ENCODE data around the gene ZEB1.
"Not testable (repeated sequence)": the region's sequence is repeated elsewhere in the genome, so short reads cannot be mapped to it uniquely, and the experiment has no call there.

The ZEB1 gene

DNA sequence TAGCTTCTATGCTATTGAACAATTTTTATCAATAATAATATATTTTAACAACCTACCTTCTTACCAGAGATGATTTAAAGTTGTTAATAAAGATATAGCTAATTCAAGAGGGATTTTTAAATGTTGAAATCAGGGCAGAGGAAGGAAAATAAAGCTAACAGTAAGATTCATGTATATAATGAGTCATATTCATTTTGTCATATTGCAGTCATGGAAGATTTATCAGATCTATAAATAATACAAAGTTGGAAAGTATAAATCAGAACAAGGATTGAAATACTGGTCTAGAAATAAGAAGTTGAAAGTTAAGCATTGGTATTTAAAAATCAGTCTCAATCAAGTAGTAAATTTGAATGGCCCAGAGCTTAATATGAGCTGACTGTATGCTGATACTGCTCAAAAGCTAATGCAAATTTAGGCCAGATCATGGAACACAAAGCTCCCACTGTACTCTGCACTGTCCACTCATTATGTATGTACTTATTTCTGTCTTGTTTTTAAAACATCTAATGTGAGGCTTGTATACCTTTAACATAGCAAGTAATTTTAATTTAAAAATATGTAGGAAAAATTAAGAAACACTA lies 196.9 kb downstream of the ZEB1 start:
- DNase-seq = no peak

DNA sequence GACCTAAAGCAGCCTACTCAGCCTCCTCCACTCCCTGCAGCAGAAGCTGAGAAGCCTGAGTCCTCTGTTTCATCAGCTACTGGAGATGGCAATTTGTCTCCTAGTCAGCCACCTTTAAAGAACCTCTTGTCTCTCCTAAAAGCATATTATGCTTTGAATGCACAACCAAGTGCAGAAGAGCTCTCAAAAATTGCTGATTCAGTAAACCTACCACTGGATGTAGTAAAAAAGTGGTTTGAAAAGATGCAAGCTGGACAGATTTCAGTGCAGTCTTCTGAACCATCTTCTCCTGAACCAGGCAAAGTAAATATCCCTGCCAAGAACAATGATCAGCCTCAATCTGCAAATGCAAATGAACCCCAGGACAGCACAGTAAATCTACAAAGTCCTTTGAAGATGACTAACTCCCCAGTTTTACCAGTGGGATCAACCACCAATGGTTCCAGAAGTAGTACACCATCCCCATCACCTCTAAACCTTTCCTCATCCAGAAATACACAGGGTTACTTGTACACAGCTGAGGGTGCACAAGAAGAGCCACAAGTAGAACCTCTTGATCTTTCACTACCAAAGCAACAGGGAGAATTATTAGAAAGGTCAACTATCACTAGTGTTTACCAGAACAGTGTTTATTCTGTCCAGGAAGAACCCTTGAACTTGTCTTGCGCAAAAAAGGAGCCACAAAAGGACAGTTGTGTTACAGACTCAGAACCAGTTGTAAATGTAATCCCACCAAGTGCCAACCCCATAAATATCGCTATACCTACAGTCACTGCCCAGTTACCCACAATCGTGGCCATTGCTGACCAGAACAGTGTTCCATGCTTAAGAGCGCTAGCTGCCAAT lies 202.2 kb downstream of the ZEB1 start:
- DNase-seq = no peak

DNA sequence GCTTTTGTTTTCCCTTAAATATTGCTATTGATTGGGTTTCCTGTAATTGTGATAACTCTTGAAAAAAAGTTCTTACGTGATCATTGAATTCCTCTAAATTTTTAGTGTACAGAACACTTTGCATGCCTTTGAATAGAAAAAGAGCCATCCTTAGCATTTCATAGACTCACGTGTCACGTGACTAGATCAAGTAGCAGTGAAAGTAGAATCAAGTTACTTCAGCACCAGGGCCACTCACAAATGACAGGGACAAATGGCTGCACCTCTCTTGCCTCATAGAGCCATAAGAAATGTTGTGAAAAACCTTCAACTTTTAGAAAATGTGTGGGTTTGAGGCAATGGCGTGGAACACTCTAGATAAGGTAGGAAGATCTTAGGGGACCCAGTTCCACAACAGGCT lies 203.8 kb downstream of the ZEB1 start:
- DNase-seq = no peak

DNA sequence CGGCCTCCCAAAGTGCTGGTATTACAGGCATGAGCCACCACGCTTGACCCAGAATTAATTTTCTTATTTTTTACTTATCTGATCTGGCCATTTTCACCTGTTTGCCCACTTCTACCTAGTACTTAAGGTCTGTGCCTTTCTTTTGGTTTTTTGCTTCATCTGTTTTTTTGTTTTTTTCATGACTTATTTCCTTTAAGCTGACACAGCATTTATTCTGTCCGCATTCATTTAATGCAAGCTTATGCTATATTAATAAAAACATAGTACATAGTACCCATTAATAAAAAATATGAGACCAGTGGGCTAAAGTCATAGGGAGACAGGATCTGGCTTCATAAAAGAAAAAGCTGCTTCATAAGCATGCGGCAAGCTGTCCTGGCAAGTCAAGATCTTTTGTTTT lies 205.4 kb downstream of the ZEB1 start:
- no peak for DNase-seq

DNA sequence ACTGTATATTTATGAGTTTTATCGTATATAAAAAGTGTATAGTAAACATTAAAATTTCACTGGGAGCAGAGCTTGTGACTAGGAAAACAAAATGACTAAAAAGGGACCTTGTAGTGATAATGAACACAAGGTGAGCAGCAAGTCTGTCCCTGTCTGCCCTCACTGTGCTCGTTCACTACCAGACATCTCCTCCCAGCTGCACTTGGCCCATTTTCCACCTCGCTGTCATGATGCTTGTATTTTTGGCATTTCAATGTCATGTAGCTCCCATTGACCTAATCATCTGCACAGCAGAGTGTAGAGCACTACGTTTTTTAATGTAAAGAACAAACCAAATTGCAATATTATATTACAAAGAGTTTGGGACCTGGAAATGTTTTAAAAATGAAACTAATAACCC lies 207.2 kb downstream of the ZEB1 start:
- DNase-seq = no peak

DNA sequence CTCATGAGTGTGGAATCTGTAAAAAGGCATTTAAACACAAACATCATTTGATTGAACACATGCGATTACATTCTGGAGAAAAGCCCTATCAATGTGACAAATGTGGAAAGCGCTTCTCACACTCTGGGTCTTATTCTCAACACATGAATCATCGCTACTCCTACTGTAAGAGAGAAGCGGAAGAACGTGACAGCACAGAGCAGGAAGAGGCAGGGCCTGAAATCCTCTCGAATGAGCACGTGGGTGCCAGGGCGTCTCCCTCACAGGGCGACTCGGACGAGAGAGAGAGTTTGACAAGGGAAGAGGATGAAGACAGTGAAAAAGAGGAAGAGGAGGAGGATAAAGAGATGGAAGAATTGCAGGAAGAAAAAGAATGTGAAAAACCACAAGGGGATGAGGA lies 207.7 kb downstream of the ZEB1 start:
- no peak for DNase-seq

DNA sequence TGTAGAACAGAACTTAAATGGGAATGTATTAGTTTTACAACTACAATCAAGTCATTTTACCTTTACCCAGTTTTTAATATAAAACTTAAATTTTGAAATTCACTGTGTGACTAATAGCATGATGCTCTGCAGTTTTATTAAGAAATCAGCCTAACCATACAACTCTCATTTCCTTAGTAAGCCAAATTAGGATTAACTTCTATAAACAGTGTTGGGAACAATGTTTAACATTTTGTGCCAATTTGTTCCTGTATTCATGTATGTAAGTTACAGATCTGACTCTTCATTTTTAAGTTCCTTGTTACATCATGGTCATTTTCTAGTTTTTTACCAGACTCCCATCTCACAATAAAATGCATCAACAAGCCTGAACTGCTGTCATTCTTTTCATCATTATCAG lies 209.8 kb downstream of the ZEB1 start:
- DNase-seq = no peak

DNA sequence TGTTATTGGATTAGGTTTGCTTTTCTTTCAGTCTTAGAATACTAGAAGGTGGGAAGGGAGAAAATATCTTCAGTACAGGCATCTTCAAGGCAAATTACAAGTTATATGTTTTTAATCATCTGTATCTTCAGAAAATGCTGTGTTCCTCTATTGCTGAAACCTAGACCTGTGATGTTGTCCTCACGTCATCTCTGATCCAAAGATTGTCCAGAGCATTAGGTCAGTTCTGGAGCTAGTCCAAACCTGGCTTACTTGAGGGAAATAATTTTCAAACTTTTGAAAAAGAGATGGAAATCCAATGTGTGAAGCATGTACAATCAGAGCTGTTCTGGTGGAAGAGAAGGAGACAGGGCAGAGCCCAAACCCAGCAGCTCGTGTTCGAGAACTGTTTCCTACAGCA lies 217.3 kb downstream of the ZEB1 start:
- no peak for DNase-seq

DNA sequence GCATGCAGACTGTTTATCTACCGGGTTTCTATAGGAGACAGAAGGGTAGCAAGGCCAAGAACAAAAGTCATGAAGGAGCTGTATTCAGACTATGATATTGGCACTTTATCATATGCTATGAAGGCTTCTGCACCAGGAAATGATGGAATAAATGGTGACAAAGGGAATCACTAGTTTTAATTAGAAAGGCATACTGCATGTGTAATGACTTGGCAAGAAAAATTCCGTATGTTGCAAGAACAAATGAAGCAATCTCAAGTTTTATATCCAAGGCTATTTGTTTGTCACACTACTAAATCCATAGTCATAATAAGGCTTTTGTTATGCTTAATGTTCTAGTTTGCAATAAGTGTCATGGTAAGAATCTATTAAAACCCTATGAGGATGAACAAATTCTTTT lies 230.9 kb downstream of the ZEB1 start:
- DNase-seq = no peak

DNA sequence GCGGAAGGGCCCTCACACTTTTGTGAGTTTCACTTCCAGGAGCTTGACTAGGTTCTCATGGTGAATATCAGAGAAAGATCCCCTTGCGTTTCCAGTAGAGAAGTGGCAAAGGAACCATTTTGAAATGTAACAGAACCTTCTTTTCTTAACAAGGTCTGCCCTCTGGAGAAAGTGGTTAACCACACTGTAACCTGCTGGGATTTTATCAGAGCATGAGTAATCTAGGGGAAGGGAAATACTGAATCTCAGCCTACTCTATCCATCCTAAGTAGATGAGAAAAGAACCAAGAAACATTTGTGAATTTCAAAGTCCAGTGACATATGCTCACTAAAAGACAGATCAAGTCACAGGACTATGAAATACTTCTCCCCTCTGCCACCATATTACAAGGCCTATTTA lies 235.5 kb downstream of the ZEB1 start:
- no peak for DNase-seq

DNA sequence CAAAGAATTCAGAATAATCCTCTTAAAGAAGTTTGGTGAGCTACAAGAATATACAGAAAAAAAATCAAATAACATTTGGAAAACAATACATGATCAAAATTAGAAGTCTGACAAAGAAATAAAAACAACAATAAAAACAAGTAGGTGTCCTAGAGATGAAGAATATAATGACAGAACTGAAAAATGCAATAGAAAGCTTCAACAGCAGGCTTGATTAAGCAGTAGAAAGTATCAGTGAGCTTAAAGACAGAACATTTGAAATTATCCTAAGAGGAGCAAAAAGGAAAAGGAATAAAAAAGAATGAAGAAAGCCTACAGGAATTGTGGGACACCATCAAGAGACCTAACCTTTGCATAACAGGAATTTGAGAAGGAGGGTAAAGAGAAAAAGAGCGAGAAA lies 238.8 kb downstream of the ZEB1 start:
- no peak for DNase-seq

DNA sequence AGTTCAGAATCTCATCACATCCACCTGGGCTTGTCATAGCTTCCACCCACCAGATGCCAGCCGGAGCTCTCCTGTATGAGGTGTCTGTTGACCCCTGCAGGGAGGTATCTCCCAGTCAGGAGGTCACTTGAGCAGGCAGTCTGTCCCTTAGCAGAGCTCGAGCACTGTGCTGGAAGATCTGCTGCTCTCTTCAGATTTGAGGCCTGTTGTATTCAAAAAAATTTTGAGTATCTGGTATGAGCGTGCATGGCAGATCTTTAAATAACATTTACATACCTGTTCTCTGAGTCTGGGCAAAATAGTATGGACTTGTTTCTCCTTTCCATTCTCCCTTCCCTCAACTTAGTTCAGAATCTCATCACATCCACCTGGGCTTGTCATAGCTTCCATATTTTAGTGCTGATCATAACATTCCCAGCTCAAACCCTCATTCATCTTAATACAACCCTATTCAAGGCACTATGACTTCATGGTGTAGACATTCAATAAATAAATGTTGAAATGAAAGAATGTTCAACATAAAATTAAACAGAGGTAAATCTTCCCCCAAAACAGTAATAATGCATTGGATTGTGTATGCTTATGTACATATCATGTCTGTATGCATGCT lies 249.3 kb downstream of the ZEB1 start:
- not testable (repeated sequence) for DNase-seq

DNA sequence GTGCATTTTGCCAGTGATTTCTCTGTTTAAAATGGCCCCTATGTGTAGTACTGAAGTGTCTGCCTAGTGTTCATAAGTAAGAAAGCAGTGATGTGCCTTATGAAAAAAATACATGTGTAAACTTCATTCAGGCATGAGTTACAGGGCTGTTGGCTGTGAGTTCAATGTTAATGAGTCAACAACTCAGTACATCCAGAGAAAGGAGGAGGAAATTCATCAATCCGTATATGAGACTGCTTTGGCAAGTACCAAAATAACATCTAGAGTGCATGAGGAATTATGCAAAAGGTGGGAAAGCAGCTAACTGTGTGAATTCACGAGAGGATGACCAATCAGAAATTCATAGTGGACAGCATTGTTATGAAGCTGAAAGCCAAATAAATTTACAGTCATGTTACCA lies 255.6 kb downstream of the ZEB1 start:
- no peak for DNase-seq

DNA sequence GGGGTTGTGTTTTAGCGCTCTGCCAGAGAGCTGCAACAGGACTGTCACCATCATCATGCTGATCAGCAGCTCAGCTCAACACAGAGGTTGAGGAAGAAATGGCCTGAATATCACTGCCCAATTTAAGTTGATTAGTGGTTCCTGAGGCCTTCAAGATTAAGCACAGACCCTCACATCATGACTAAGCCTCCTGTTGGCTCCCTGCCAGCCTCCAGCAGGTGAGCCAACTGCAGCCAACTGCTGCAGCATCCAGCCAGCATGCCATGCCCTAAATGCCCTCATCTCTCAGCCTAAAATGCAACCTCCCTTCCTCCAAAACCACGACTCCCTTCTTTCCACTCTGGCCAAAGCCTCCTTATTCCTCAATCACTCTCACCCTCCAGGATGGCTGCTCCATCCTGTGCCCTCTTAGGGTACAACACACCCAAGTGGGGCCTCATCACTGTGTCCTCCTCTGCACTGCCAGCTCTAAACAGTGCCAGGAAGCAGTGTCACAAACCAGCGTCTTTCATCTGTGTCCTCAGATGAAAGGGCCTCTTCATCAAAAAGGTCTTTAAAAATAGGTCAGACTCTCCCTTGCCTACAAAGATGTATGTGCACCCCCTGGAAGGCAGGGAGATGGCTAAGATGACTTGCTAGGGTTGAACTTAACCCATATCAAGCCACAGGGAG lies 259.3 kb downstream of the ZEB1 start:
- DNase-seq = peak; percentile 4

DNA sequence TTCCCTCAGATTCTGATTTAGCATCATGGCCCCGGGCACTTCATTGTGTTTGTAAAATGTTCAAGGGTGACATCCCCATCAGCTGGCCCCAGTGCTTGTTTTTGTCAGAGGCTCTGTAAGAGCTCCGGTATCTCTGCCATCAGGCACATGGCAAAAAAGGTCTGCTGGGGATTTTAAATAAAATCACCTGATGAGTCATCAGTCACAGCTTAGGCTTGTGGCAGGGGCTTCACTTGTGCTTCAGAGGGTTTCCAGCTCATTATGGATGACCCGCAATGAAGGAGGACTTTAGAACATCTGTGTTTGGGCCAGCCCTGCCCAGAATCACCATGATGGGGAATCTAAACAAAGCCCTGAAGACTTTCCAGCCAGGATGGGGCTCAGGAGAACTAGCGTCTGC lies 259.9 kb downstream of the ZEB1 start:
- no peak for DNase-seq

Measured in COR-L47 (cell line).